SK-N-SH (cell line): ENCODE measurements around the gene RPUSD3. TPM values are rescaled to one million over a fixed set of nuclear protein-coding genes. Genes with fewer than 3 reads are reported as not detected.

Source experiments
- CTCF ChIA-PET: fragments of 300-600, 350-600 bp; formaldehyde crosslinking; extraction: SDS; loops from one replicate; lab custom pipeline; 2021; lab: Yijun Ruan, JAX
- POLR2A ChIA-PET: fragments of 350-600 bp; sonication (Branson Sonifier 250); formaldehyde crosslinking; extraction: SDS; loops from one replicate; lab custom pipeline; 2020; ENCODE audit warnings: antibody characterized with exemption, inconsistent platforms; lab: Yijun Ruan, JAX
- DNase-seq: peaks from one replicate; pipeline ENCODE4 v3.0.0; 2012
- H2AFZ ChIP-seq: fragments of 200-600 bp; sonication (generic); 2 replicates; pipeline ENCODE4 v1.8.1; 2016; ENCODE audit warnings: antibody characterized with exemption, mild to moderate bottlenecking, low read depth
- H3F3A ChIP-seq: fragments of 200-600 bp; sonication (generic); replicated peaks from 2 replicates; pipeline ENCODE3; 2016; ENCODE audit warnings: antibody characterized with exemption, mild to moderate bottlenecking; ENCODE audit not compliant: insufficient read depth
- H3K27ac ChIP-seq, 2 experiments: fragments of 200-500 bp in 1 of 2; fragments of 200-600 bp in 1 of 2; sonication (Bioruptor generic) in 1 of 2; sonication (generic), shearing (Covaris generic) in 1 of 2; 2 replicates each; pipeline versions ENCODE4 v1.5.1 to v1.6.1; 2014 to 2016; ENCODE audit warnings: low read depth in 2 of 2, inconsistent platforms in 1 of 2, low read length in 1 of 2, mild to moderate bottlenecking in 1 of 2, mixed read lengths in 1 of 2
- H3K27me3 ChIP-seq: fragments of 200-600 bp; sonication (generic), shearing (Covaris generic); 2 replicates; pipeline ENCODE4 v1.6.1; 2016; ENCODE audit warnings: mixed run types; ENCODE audit not compliant: insufficient read depth
- H3K36me3 ChIP-seq, 2 experiments: fragments of 200-500 bp in 1 of 2; fragments of 200-600 bp in 1 of 2; sonication (Bioruptor generic) in 1 of 2; sonication (generic) in 1 of 2; replicated peaks in 1 of 2; 2 replicates each; pipeline versions ENCODE3 to v1.5.1; 2014 to 2016; ENCODE audit warnings: low read length in 1 of 2, mild to moderate bottlenecking in 1 of 2; ENCODE audit not compliant: insufficient read depth in 2 of 2, control insufficient read depth in 1 of 2
- H3K4me1 ChIP-seq, 2 experiments: fragments of 200-500 bp in 1 of 2; fragments of 200-600 bp in 1 of 2; sonication (Bioruptor generic) in 1 of 2; sonication (generic), shearing (Covaris generic) in 1 of 2; 2 replicates each; pipeline versions ENCODE4 v1.5.1 to v1.6.1; 2014 to 2016; ENCODE audit warnings: low read depth in 1 of 2, low read length in 1 of 2, mixed run types in 1 of 2; ENCODE audit not compliant: insufficient read depth in 2 of 2, control insufficient read depth in 1 of 2
- H3K4me2 ChIP-seq: fragments of 200-600 bp; sonication (generic), shearing (Covaris generic); 2 replicates; pipeline ENCODE4 v1.6.1; 2017; ENCODE audit warnings: mixed run types
- H3K4me3 ChIP-seq, 2 experiments: fragments of 200-500 bp in 1 of 2; fragments of 200-600 bp in 1 of 2; sonication (Bioruptor generic) in 1 of 2; sonication (generic), shearing (Covaris generic) in 1 of 2; 2 replicates each; pipeline versions ENCODE4 v1.5.1 to v1.8.1; 2014 to 2016; ENCODE audit warnings: low read depth in 2 of 2, inconsistent platforms in 1 of 2, low read length in 1 of 2, mild to moderate bottlenecking in 1 of 2, mixed read lengths in 1 of 2, moderate library complexity in 1 of 2
- H3K79me2 ChIP-seq: fragments of 200-600 bp; sonication (generic); 2 replicates; pipeline ENCODE4 v1.8.1; 2017; ENCODE audit warnings: mild to moderate bottlenecking; ENCODE audit not compliant: insufficient read depth
- H3K9ac ChIP-seq: fragments of 200-600 bp; sonication (generic); 2 replicates; pipeline ENCODE4 v1.6.1; 2017; ENCODE audit warnings: mixed run types
- H3K9me2 ChIP-seq: fragments of 200-600 bp; sonication (generic); 2 replicates; pipeline ENCODE4 v1.6.1; 2017; ENCODE audit warnings: mixed run types
- H3K9me3 ChIP-seq: fragments of 200-600 bp; sonication (generic); 2 replicates; pipeline ENCODE4 v1.6.1; 2017; ENCODE audit warnings: mixed run types, mild to moderate bottlenecking, moderate library complexity
- H4K20me1 ChIP-seq: fragments of 200-600 bp; sonication (generic); 2 replicates; pipeline ENCODE4 v1.6.1; 2017; ENCODE audit warnings: mild to moderate bottlenecking, mixed run types; ENCODE audit not compliant: insufficient read depth
- ELF1 ChIP-seq: IDR thresholded peaks from 2 replicates; pipeline ENCODE4 v1.4.0; 2012
- EP300 ChIP-seq, 2 experiments: IDR thresholded peaks; 2 replicates each; pipeline versions ENCODE4 v1.4.0 to v1.6.1; 2012; ENCODE audit warnings: borderline replicate concordance in 1 of 2, low read depth in 1 of 2, low read length in 1 of 2
- FOSL2 ChIP-seq: IDR thresholded peaks from 2 replicates; pipeline ENCODE4 v1.4.0; 2012; ENCODE audit warnings: low read depth, mild to moderate bottlenecking, moderate library complexity, borderline replicate concordance
- FOXM1 ChIP-seq: IDR thresholded peaks from 2 replicates; pipeline ENCODE4 v1.4.0; 2012; ENCODE audit warnings: low read depth, mild to moderate bottlenecking
- GABPA ChIP-seq: IDR thresholded peaks from 2 replicates; pipeline ENCODE4 v1.4.0; 2012; ENCODE audit warnings: low read depth, mild to moderate bottlenecking
- JUND ChIP-seq: IDR thresholded peaks from 2 replicates; pipeline ENCODE4 v1.4.0; 2012
- MEF2A ChIP-seq: IDR thresholded peaks from 2 replicates; pipeline ENCODE4 v1.4.0; 2012; ENCODE audit warnings: low read depth, borderline replicate concordance
- POLR2AphosphoS5 ChIP-seq: IDR thresholded peaks from 2 replicates; pipeline ENCODE4 v1.6.1; 2012; ENCODE audit warnings: low read depth, low read length
- RXRA ChIP-seq: IDR thresholded peaks from 2 replicates; pipeline ENCODE4 v1.4.0; 2012; ENCODE audit warnings: low read depth, mild to moderate bottlenecking, borderline replicate concordance
- SIN3A ChIP-seq: IDR thresholded peaks from 2 replicates; pipeline ENCODE4 v1.6.1; 2012; ENCODE audit warnings: low read depth, mild to moderate bottlenecking, low read length, moderate library complexity, borderline replicate concordance
- TAF1 ChIP-seq: IDR thresholded peaks from 2 replicates; pipeline ENCODE4 v1.6.1; 2012; ENCODE audit warnings: low read depth, mild to moderate bottlenecking, low read length, moderate library complexity, borderline replicate concordance
- TCF12 ChIP-seq: IDR thresholded peaks from 2 replicates; pipeline ENCODE4 v1.4.0; 2012
- TEAD4 ChIP-seq: IDR thresholded peaks from 2 replicates; pipeline ENCODE4 v1.4.0; 2012; ENCODE audit warnings: mild to moderate bottlenecking, borderline replicate concordance; ENCODE audit not compliant: insufficient read depth
- YY1 ChIP-seq: IDR thresholded peaks from 2 replicates; pipeline ENCODE4 v1.4.0; 2012; ENCODE audit warnings: low read depth, mild to moderate bottlenecking
- WGBS: methylation state at CpG from one replicate; pipeline ENCODE4 v1.1.6; 2017; ENCODE audit warnings: low lambda C conversion rate; 5-methylcytosine and 5-hydroxymethylcytosine counted together
- polyA plus RNA-seq, 3 experiments: library from polyadenylated mRNA; depleted of rRNA; stranded (reverse); fragments of >200 nt; gene quantifications; 2 replicates each; pipeline ENCODE4 v1.2.3, GENCODE V29; 2012
- TF ChIP-seq, protein P1 (sequence below): IDR thresholded peaks from 2 replicates; pipeline ENCODE4; 2012
- TF ChIP-seq, protein P2 (sequence below): IDR thresholded peaks from 2 replicates; pipeline ENCODE4 v1.4.0; 2012; ENCODE audit warnings: low read depth, borderline replicate concordance
- TF ChIP-seq, protein P3 (sequence below): fragments of 200-600 bp; sonication (generic); IDR thresholded peaks from 2 replicates; pipeline ENCODE4 v1.6.1; 2017; ENCODE audit warnings: antibody characterized with exemption, mild to moderate bottlenecking, moderate library complexity
- TF ChIP-seq, protein P4 (sequence below): IDR thresholded peaks from 2 replicates; pipeline ENCODE4 v1.4.0; 2012; ENCODE audit warnings: low read depth, borderline replicate concordance
- TF ChIP-seq, protein P5 (sequence below): fragments of 150-350 bp; IDR thresholded peaks from 2 replicates; pipeline ENCODE4 v1.6.1; 2016; ENCODE audit warnings: mild to moderate bottlenecking, low read depth, low read length

Gene RPUSD3
- polyA plus RNA-seq, 1 of the 3 experiments (the other 2 are of a cell fraction) = 43.4 TPM

DNA sequence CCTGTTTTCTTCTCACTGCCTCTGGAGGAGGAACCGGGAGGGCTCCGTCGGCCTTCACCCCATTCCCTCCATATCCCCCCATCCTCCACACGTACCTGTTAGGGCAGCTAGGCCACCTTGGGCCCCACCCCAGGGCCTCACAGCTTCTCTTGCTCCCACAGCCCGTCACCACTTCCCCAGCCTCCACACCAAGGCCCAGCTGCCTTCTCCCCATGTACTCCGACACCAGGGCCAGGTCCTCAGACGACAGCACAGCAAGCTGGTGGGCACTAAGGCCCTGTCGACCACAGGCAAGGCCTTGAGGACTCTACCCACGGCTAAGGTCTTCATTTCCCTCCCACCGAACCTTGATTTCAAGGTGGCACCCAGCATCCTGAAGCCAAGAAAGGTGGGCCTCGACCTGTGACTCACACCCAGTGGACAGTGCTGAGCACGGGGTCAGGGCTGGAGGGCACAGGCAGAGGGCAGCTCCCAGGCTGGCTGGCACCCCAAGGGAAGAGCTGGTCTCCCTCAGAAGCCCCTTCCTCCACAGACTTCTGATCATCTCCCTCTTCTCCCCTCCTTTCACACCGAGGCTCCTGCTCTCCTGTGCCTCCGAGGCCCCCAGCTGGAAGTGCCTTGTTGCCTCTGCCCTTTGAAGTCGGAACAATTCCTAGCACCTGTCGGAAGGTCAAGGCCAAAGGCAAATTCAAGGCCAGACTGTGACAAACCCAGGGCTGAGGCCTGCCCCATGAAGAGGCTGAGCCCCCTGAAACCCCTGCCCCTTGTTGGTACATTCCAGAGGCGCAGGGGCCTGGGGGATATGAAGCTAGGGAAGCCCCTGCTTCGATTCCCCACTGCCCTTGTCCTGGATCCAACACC is 9.1 kb downstream of the RPUSD3 start:
- Histone ChIP-seq H4K20me1 (no peaks in the 10 kb centered on the region), H3K27ac (no peak overlapping the region), H3K36me3 (peaks cover 11 to 20% of the 10 kb centered on the region in 2 experiments), H3K79me2 (no peaks in the 10 kb centered on the region), H3K4me1 (no peaks in the 10 kb centered on the region), H3K9ac (no peak overlapping the region), H3K9me3 (no peaks in the 10 kb centered on the region), H3K9me2 (no peaks in the 10 kb centered on the region), H3F3A (no peaks in the 10 kb centered on the region), H3K4me3 (no peak overlapping the region), H3K4me2 (no peak overlapping the region), H3K27me3 (no peaks in the 10 kb centered on the region), H2AFZ (no peak overlapping the region)
- CTCF ChIA-PET = interaction anchor here (0.8 to 1.8 kb wide), 2 partner anchors 8 to 14 kb away, joined by 3 to 4 read pairs; no protein-coding TSS in a partner anchor
- POLR2A ChIA-PET = no interaction called here
- WGBS = 89% methylated on average over 15 of the region's 18 CpGs
- TF ChIP-seq RXRA (no peak), TCF12 (no peak), FOXM1 (no peak), EP300 (IDR thresholded peaks at IDR 0.05; ENCODE audit: borderline replicate concordance in 1 of 2, low read depth in 1 of 2, low read length in 1 of 2) (no peak), YY1 (no peak), ELF1 (no peak), TAF1 (no peak)
- TF ChIP-seq, protein P1, sequence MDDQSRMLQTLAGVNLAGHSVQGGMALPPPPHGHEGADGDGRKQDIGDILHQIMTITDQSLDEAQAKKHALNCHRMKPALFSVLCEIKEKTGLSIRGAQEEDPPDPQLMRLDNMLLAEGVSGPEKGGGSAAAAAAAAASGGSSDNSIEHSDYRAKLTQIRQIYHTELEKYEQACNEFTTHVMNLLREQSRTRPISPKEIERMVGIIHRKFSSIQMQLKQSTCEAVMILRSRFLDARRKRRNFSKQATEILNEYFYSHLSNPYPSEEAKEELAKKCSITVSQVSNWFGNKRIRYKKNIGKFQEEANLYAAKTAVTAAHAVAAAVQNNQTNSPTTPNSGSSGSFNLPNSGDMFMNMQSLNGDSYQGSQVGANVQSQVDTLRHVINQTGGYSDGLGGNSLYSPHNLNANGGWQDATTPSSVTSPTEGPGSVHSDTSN = no peak
- no peak for DNase-seq

DNA sequence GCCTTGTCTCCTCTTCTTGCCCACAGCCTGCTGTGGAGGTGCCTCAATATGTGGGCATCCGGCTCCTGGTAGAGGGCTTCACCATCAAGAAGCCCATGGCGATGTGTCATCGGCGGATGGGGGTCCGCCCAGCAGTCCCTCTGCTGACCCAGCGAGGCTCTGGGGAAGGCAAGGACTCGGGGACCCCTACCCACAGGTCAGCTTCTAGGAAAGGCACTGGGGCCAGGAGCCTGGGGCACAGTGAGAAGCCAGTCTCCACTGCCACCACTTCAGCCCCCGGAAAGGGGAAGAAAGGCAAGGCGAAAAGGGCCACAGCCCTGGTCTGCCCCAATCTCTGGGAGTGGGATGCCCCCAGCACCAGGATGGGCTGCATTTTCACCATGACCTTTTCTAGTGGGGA is 10.7 kb downstream of the RPUSD3 start:
- no peaks in the 10 kb centered on the region for H3K9me2 ChIP-seq
- no peaks in the 10 kb centered on the region for H4K20me1 ChIP-seq
- no peaks in the 10 kb centered on the region for H3K79me2 ChIP-seq
- no peaks in the 10 kb centered on the region for H3F3A ChIP-seq
- H3K9ac ChIP-seq = no peak overlapping the region
- DNase-seq = no peak
- H3K36me3 ChIP-seq = peaks cover 11 to 22% of the 10 kb centered on the region in 2 experiments
- H3K27ac ChIP-seq = no peak overlapping the region
- H3K4me1 ChIP-seq = no peaks in the 10 kb centered on the region
- H3K27me3 ChIP-seq = no peaks in the 10 kb centered on the region
- H3K4me3 ChIP-seq = no peak overlapping the region
- H2AFZ ChIP-seq = no peak overlapping the region
- no peaks in the 10 kb centered on the region for H3K9me3 ChIP-seq
- ChIA-PET CTCF (no interaction called here), POLR2A (no interaction called here)
- no peak overlapping the region for H3K4me2 ChIP-seq
- WGBS = 100% methylated on average over 1 of the region's 9 CpGs
- TF ChIP-seq RXRA = no peak
- no peak for TF ChIP-seq JUND
- TF ChIP-seq, protein P2, sequence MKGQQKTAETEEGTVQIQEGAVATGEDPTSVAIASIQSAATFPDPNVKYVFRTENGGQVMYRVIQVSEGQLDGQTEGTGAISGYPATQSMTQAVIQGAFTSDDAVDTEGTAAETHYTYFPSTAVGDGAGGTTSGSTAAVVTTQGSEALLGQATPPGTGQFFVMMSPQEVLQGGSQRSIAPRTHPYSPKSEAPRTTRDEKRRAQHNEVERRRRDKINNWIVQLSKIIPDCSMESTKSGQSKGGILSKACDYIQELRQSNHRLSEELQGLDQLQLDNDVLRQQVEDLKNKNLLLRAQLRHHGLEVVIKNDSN = no peak
- TF ChIP-seq TEAD4 = no peak
- TF ChIP-seq, protein P1 = no peak
- TF ChIP-seq GABPA = no peak
- TF ChIP-seq SIN3A = no peak
- no peak for TF ChIP-seq MEF2A
- TF ChIP-seq, protein P3, sequence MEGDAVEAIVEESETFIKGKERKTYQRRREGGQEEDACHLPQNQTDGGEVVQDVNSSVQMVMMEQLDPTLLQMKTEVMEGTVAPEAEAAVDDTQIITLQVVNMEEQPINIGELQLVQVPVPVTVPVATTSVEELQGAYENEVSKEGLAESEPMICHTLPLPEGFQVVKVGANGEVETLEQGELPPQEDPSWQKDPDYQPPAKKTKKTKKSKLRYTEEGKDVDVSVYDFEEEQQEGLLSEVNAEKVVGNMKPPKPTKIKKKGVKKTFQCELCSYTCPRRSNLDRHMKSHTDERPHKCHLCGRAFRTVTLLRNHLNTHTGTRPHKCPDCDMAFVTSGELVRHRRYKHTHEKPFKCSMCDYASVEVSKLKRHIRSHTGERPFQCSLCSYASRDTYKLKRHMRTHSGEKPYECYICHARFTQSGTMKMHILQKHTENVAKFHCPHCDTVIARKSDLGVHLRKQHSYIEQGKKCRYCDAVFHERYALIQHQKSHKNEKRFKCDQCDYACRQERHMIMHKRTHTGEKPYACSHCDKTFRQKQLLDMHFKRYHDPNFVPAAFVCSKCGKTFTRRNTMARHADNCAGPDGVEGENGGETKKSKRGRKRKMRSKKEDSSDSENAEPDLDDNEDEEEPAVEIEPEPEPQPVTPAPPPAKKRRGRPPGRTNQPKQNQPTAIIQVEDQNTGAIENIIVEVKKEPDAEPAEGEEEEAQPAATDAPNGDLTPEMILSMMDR = no peak
- no peak for TF ChIP-seq FOSL2
- TF ChIP-seq POLR2AphosphoS5 = no peak
- TF ChIP-seq, protein P4, sequence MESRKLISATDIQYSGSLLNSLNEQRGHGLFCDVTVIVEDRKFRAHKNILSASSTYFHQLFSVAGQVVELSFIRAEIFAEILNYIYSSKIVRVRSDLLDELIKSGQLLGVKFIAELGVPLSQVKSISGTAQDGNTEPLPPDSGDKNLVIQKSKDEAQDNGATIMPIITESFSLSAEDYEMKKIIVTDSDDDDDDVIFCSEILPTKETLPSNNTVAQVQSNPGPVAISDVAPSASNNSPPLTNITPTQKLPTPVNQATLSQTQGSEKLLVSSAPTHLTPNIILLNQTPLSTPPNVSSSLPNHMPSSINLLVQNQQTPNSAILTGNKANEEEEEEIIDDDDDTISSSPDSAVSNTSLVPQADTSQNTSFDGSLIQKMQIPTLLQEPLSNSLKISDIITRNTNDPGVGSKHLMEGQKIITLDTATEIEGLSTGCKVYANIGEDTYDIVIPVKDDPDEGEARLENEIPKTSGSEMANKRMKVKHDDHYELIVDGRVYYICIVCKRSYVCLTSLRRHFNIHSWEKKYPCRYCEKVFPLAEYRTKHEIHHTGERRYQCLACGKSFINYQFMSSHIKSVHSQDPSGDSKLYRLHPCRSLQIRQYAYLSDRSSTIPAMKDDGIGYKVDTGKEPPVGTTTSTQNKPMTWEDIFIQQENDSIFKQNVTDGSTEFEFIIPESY = no peak
- TF ChIP-seq, protein P5, sequence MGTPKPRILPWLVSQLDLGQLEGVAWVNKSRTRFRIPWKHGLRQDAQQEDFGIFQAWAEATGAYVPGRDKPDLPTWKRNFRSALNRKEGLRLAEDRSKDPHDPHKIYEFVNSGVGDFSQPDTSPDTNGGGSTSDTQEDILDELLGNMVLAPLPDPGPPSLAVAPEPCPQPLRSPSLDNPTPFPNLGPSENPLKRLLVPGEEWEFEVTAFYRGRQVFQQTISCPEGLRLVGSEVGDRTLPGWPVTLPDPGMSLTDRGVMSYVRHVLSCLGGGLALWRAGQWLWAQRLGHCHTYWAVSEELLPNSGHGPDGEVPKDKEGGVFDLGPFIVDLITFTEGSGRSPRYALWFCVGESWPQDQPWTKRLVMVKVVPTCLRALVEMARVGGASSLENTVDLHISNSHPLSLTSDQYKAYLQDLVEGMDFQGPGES = no peak
